Kasumi-1 (cell line): ENCODE measurements around the gene TLCD1.
"Not testable (repeated sequence)": the region's sequence is repeated elsewhere in the genome, so short reads cannot be mapped to it uniquely, and the experiment has no call there.

Source experiments
- DNase-seq, 2 experiments: peaks; one replicate each; lab custom pipeline; 2025; lab: John Stamatoyannopoulos, UW

Gene TLCD1

DNA sequence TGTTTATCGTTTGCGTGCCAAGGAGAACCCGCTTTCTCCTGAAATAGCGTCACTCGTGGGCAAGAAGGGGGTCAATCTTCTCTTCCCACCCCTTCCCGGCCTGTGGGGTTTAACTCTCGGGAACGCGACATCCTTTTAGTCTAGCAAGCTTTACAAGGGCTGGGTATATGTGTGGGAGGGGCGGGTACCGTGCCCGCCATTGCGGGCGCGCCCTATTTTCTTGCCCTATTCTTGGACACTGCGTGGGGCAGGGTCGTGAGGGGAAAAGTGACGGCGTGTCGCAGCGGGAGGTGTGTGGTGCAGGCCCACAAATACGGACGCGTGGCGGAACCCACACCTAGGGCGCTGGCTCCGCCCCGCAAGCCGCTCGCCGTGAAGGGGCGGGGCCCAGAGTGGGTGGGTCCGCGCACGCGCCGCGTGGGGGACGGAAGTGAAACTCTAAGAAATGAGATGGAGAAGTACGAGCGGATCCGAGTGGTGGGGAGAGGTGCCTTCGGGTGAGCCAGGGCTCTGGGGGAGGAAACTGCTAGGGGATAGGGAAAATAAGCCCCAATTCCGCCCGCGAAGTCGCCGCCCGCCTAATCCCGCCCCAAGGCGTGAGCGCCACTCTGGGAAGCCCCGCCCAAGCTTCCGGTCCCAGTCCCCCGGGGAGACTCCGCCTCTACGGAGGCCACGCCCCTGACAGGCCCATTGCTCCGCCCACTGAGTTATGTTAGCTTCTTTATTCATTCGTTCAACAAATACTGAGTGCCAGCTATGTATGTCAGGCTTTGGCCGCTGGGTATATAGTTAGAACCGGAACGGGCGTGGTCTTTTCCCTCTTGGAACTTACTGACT, 2.5 kb upstream of the TLCD1 start, which contains the start of gene NEK8:
TSS of gene NEK8 (plus strand) at position 425 of the 837 bp plus-strand sequence. CDS start at position 451, 26 bp downstream.
- DNase-seq, result peak; percentile 91 to 92

DNA sequence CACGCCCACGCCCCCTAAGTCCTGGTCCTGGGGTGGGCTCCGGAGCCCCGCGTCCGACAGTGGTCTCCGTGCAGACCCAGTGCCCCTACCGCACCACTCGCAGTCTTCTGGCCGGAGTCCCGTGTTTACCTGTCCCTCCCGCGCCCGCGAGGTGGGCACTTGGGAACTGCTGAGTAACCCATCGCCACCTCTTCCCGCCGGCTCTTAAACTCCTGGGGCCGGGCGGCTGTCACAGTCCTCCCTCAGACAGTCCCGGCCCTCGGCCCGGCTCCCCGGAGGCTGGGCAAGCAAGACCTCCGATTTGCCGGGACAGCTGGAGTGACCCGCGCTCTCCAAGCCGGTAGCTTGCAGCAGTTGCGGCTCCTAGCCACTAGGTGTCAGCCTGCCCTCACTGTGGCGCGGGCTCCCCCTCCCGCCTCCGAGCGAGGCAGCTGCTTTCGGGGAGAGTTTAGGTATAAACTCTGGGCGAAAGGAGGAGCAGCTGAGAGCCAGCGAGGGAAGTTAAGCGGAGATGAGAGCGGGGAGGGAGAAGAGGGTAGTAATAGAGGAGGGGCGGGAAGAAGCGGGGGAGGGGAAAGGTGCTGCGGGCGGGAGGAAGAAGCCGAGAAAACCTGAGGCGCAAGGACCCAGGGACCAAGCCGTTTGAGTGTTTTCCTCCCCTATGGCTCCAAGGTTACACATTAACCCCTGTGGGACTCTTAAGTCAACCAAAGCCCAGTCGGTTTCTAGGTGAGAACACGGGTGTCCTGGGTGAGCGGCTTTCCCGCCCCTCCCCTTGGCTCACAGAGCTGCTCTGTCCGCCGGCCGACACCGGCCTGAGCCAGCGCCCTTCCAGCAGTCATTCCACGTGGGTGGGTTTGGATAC, 826 bp upstream of the TLCD1 start:
- peak; percentile 93 to 95 for DNase-seq

DNA sequence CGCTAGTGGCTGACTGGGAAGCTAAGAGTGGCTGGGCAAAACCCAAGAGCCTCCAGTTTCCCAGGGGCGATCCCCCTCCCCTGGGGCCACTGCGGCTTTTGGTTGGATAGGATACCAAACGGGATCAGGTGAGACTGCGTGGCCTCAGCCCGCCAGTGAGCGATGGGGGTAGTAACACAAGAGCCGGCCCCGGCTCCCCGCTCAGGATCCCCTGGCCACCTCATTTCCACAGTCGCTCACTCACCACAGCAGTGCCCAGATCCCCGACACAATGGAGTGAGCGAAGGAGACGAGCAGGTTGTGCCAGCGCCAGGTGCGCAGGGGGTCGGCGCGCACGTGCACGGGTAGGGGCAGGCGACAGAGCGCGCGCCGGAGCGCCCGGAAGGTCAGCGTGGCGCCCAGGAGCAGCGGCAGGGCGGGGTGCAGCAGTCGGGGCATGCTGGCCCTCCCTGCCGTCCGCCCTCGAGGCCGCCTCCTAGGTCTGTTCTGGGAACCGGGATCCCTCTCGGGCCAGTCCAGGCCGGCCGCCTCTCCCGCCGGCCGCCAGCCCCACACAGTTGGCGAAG, 290 bp downstream of the TLCD1 start:
- peak; percentile 57 to 78 for DNase-seq

DNA sequence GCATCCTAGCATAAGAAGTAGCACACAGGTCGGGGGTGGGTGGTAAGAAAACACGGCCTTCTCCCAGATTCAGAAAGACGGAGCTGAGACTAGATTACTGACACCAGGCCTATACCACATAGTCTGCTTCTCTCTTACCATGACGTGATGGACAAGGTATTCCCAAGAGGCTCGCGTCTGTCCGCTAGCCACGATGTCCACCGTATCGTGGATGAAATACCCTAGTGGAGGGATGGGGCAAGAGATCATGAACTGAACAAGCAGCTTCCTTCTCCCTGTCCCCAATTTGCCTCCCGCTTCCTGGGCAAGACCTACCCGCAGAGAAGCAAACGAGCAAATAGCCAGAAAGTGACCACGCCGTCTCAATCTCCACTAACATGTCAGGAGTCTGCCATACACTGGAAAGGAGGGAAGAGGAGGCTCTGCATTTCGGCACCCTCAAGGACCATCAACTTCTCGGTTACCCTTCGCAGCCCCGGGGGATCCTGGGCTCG, 820 bp downstream of the TLCD1 start:
- peak; percentile 64 to 78 for DNase-seq

DNA sequence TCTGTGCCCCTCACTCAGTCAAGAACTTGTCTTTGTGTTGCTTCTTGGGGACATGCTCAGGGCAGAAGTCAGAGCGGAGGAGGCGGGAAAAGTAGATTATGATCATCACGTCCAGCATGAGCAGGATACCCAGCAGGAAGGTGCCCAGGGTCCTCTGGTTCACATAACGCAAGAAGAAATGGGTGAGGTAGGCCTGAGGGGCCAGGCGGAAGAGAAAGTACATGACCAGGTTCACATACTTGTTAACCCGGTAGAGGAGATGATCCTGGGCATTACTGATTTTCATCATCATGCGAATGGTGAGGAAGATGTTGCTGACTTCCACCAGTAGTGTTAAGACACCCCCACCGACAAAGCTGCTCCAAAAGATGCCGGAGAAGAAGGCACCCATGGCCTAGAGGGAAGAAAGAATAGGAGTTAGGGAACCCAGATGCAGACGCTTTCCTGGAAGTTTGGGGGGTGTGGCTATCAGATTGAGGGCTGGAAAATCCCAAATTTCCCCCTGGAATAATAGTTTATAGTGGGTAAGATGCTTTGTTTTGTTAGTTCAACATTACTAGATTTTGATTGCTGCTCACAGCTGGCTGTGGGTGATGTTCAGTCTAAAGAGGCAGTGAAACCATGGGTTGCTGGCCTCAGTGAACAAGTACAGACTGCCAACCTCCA, 1.4 kb downstream of the TLCD1 start:
- peak; percentile 58 to 62 for DNase-seq

DNA sequence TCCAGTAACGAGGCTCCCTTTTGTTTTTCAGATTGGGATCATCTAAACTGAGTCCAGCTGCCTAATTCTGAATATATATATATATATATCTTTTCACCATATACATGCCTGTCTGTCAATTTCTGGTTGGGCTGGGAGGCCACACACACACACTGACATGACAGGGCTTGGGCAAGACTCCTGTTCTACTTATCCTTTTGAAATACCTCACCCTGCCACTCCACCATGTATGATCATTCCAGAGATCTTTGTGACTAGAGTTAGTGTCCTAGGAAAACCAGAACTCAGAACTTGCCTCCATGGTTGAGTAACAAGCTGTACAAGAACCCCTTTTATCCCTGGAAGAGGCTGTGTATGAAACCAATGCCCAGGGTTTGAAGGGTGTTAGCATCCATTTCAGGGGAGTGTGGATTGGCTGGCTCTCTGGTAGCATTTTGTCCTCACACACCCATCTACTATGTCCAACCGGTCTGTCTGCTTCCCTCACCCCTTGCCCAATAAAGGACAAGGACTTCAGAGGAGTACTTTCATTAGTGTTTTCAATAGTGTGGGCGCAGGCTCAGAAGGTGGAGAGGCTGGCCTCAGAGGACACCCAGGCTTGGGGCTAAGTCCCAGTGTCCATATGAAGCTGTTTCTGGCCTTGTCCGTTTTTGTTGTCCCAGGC, 2.1 kb downstream of the TLCD1 start:
- DNase-seq, result not testable (repeated sequence)

DNA sequence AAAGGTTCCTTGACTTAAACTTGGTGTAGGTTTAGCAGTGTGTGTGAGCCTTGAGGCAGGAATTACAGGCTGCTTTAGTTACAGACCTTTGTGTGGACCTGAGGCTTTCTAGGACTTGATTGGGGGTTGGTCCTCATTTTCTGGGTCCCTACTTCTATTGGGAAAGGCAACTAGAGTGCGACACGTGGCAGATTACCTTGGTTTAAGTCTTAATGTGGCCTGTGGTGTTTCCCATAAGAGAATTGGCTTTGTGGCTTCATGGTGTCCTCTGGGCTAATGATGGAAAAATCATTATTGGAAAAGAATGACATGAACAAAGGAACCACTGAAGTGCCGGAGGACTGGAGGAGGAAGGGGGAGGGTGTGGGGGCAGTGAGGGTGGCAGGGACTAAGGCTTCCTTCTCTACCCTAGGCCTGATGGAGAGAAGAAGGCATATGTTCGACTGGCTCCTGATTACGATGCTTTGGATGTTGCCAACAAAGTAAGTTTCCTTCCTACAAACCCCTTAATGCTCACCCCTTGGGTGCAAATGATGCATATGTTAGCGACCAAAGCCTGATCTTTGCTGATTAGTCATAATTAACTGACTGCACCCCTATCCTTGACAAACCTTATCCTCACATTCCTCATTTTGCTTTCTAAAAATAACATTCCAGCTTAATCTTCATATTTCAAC, 2.7 kb downstream of the TLCD1 start:
- peak in 1 of 2 experiments; percentile 23 for DNase-seq

DNA sequence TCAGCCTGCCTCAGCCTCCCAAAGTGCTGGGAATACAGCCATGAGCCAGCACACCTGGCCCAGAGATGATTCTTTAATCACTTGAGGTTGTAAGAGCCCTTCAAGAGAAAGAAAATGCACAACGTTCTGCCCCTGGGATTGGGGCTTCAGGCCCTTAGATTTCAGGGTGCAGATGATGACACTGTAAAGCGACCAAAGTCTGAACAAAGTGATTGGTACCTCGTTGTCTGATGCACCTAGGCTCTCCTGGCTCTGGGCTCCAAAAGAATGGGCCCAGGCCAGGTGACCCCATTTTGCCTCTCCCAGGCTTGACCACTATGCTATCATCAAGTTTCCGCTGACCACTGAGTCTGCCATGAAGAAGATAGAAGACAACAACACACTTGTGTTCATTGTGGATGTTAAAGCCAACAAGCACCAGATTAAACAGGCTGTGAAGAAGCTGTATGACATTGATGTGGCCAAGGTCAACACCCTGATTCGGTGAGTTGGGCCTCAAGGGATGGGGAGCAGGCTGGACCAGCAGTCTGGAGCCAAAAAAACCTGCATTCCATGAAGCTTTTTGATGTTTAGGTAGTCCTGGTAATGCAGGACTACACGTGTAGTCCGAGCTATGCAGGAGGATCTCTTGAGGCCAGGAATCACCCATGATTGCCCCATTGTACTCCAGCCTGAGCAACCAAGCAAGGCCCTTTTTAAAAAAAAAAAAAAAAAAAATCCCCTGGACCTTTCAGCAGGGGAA, 3.4 kb downstream of the TLCD1 start:
- no peak for DNase-seq

DNA sequence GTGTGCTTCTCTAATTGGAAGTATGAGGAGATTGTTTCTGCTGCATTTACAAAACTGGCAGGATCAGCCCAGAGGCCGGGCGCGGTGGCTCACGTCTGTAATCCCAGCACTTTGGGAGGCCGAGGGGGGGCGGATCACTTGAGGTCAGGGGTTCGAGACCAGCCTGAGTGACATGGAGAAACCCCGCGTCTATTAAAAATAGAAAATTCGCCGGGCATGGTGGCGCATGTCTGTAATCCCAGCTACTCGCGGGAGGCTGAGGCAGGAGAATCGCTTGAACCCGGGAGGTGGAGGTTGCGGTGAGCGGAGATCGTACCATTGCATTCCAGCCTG, 5.1 kb downstream of the TLCD1 start:
- DNase-seq, result not testable (repeated sequence)

DNA sequence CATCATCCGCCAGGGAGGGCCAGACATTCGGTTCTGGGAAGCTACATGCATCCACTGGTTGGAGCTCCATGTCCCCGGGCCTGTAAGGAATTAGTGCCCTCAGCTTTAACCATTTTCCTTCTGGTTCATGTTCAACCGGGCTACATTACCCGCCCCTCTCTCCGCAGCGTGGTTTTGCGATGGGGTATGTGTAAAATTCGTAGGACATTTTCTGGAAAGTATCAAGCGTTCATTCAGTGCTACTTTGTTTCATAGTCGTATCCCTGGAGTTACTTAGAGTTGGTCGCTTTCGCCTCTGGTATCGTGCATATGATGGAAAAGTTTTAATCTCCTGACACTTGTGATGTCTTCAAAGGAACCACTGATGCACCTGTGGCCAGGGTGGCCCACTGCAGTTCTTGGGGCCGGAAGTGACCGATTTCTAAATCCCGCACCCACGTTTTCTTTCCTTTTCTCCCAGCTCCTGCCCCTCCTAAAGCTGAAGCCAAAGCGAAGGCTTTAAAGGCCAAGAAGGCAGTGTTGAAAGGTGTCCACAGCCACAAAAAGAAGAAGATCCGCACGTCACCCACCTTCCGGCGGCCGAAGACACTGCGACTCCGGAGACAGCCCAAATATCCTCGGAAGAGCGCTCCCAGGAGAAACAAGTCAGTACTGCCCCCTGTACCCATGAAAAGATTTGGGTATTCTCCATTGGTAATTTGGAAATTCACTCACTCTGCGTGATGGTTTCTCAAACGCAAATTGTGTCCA, 5.6 kb downstream of the TLCD1 start:
- no peak for DNase-seq

DNA sequence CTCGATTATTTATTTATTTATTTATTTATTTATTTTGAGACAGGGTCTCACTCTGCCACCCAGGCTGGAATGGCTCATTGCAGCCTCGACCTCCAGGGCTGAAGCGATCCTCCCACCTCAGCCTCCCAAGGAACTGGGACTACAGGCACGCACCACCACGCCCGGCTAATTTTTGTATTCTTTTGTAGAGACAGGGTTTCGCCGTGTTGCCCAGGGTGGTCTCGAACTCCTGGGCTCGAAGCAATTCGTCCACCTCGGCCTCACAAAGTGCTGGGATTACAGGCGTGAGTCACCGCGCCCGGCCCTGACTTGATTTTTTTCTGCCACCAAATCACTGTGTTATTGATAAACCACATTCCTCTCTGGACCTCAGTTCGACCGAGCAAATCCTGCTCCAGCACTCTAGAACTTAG, 7.0 kb downstream of the TLCD1 start:
- no peak for DNase-seq

DNA sequence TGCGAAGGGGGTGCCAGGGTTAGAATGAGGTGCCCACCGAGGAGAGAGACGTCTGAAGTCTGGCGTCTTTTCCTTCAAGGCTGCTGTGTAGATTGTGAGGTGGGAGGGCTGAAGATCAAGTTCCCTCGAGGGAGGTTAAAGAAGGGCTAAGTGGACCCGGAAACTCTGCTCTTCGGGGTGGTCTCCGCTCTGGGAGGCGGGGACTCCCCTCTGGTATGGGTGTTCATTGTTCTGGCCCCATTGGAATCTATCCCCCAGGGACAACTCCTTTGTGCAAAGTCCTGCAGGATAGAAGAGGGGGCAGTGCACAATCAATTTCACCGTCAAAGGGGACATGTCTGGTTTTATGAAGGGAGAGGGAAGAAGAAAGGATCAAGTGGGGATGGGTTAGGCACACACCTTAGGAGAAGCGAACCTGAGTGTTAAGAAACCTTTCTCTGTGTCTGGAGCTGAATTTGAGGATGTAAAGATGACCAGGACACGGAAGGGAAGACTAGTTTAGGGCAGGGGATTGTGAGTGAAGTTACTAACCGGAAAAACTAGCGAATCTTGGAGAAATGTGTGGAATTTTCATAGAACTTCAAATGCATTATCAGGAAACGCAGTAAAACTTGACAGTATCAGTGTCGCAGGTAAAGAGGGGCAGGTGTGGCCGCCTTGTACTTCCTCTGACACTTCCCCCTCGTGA, 7.6 kb downstream of the TLCD1 start:
- DNase-seq, result no peak

DNA sequence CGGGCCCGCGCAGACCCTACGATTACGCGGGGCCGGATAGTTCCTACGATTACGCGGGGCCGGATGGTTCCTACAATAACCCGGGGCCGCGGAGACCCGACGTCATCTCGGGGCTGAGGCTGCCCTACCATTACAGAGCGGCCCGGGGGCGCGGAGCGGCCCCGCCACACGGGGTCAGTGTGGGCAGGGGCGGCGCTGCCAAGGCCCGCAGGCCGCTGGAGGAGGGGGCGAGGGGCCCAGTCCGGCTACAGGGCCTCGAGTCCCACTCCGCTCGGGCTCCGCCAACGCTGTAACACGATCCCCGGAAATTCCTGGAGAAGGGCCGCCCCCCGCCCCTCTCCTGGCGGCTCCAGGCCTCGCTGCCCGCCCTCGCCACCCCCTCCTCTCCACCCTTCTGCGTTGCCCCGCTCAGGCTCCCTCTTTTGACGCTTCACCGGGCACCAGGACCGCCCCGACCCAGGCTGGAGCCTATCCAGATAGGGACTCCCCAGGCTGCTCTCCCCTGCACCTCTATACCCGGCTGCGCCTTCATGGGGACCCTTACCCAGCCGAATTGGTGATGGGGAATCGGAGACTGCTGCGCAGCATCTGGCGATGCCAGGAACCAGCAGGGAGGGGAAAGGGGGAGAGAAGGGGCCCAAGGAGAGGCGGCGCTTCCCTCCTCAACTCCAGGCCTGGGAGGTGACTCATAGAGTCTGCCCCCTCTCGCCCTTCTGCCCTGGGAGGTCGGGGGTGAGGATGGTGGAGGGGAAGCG, 8.3 kb downstream of the TLCD1 start, which contains the start of gene RAB34:
TSS of gene RAB34 (minus strand) at position 291 of the 755 bp plus-strand sequence. CDS start 602 bp downstream, outside the sequence.
- DNase-seq, result peak; percentile 88 to 90

DNA sequence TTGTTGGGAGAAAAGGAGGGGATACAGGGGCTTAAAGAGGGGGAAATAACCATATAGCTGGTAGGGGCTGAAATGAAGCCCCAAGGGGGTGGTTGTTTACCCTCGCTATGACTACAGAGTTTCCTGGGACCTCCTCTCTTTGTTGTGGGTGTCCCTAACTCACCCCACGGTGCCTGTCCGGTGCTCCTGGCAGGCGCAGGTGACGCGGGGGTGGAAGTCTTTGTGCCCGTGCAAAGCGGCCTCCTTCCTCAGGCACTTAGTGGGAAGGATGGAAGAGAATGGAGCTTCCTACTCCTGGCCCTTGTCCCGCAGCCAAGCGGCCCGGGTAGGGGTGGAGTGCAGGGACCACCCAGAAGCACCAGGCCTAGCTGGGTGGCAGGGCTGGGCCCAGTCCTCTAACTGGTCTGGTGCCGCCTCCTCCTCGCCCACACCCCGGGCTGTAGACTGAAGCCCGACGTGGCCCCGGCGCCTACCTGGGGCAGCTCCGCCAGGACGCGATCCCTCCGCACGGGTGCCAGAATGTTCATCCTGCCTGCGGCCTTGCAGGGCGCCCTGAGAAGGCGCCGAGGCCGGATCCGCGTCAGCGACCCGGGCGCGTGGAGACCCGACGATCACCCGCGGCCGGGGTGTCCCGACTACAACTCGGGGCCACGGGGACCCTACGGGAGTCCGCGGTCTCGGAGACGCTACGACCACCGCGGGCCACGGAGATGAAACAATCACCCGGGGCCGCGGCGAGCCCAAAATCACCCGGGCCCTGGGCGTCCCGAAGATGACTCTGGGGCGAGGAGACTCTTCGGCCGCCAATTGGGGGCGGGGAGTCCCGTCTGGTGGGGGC, 9.1 kb downstream of the TLCD1 start:
- DNase-seq, result no peak

DNA sequence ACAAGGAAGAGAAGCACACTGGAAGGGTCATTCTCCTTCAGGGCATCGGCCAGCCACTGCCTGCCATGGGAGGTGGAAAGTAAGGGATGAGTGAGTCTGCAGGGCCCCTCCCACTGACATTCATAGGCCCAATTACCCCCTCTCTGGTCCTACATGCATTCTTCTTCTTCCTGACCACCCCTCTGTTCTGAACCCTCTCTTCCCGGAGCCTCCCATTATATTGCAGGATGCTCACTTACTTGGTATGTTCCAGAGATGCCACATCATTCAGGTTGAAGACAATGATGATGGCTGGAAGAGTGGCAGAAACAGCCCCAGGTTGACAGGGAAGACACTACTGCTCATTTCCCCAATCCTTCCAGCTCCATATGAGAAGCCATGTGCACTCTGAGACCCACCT, 10.8 kb downstream of the TLCD1 start:
- no peak for DNase-seq

DNA sequence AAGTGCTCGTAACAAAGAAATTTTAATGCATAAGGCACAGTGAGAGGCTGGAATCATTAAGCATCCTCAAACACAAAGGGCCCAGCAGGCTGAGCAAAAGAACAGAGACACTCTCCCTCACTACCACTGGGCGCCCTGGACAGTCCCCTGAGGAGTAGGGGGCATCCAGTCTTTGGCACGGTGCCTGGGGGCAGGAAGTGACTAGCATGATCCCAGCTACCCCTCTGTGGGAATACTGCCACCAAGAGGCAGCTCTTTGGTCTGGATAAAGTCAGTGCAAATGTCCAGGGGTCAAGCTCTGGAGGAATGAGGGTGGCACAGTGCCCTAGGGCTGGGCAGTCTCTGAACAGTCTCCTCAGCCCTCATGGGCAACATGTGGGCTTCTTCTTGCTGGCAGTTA, 11.8 kb downstream of the TLCD1 start:
- DNase-seq, result no peak
